Endothelial cell of umbilical vein (primary cell): ENCODE measurements around the gene EIF3K. TPM values are rescaled to one million over a fixed set of nuclear protein-coding genes. Genes with fewer than 3 reads are reported as not detected.

Source experiments
- BruUV-seq: library from RNA; stranded (reverse); fragments of 400-500 nt; replicated peaks from 2 replicates; lab custom pipeline; 2021; lab: Mats Ljungman, UMichigan
- CTCF ChIA-PET: fragments of 300-600, 350-600 bp; sonication (Branson Sonifier 250); formaldehyde crosslinking; loops from one replicate; lab custom pipeline; 2021; ENCODE audit warnings: antibody characterized with exemption, inconsistent platforms; lab: Charles Lee
- POLR2A ChIA-PET: fragments of 300-600, 350-600 bp; sonication (Branson Sonifier 250); formaldehyde crosslinking; loops from one replicate; lab custom pipeline; 2021; ENCODE audit warnings: antibody characterized with exemption, inconsistent platforms; lab: Charles Lee
- DNase-seq: peaks from one replicate; pipeline ENCODE4 v3.0.0-alpha.2; 2011; ENCODE audit warnings: low read depth, low spot score
- FAIRE-seq: peaks from 2 replicates; lab custom pipeline; 2011; peaks lifted over from hg19 to GRCh38; lab: Jason Lieb, UNC
- H2AFZ ChIP-seq: 2 replicates; pipeline ENCODE4 v1.6.0; 2012; ENCODE audit warnings: low read depth, low read length, control low read depth, inconsistent platforms
- H3K27ac ChIP-seq: 2 replicates; pipeline ENCODE4 v1.5.1; 2011; ENCODE audit warnings: low read depth, mild to moderate bottlenecking, control low read depth, low read length, moderate library complexity; ENCODE audit not compliant: insufficient read depth
- H3K27me3 ChIP-seq, 2 experiments: 2 replicates each; pipeline versions ENCODE4 v1.6.0 to v1.6.1; 2011; ENCODE audit warnings: low read length in 2 of 2, mixed read lengths in 1 of 2; ENCODE audit not compliant: control insufficient read depth in 2 of 2, insufficient read depth in 2 of 2
- H3K36me3 ChIP-seq, 2 experiments: 2 replicates in 1 of 2; 3 replicates in 1 of 2; pipeline ENCODE4 v1.5.1; 2011; ENCODE audit warnings: low read length in 2 of 2, mild to moderate bottlenecking in 1 of 2, moderate library complexity in 1 of 2; ENCODE audit not compliant: control insufficient read depth in 2 of 2, insufficient read depth in 2 of 2; ENCODE audit errors: extremely low read depth in 1 of 2
- H3K4me1 ChIP-seq: 3 replicates; pipeline ENCODE4 v1.5.1; 2011; ENCODE audit warnings: mild to moderate bottlenecking, low read length; ENCODE audit not compliant: control insufficient read depth, insufficient read depth; ENCODE audit errors: extremely low read depth
- H3K4me2 ChIP-seq: 2 replicates; pipeline ENCODE4 v1.6.1; 2011; ENCODE audit warnings: low read length, control low read depth, mixed read lengths; ENCODE audit not compliant: insufficient read depth
- H3K4me3 ChIP-seq, 3 experiments: fragments of 200-600 bp in 1 of 3; sonication (generic), shearing (Covaris generic) in 1 of 3; replicated peaks in 1 of 3; 2 replicates each; pipeline ENCODE4 v1.5.1; 2011 to 2016; ENCODE audit warnings: control low read depth in 3 of 3, low read length in 3 of 3, mild to moderate bottlenecking in 2 of 3, inconsistent platforms in 1 of 3, low read depth in 1 of 3, moderate library complexity in 1 of 3; ENCODE audit not compliant: insufficient read depth in 1 of 3
- H3K79me2 ChIP-seq: 2 replicates; pipeline ENCODE4 v1.6.0; 2012; ENCODE audit warnings: low read length, inconsistent platforms; ENCODE audit not compliant: control insufficient read depth, insufficient read depth
- H3K9ac ChIP-seq: replicated peaks from 2 replicates; pipeline ENCODE3; 2011; ENCODE audit warnings: low read length, control low read depth; ENCODE audit not compliant: insufficient read depth; ENCODE audit errors: extremely low read depth
- H3K9me1 ChIP-seq: replicated peaks from 3 replicates; pipeline ENCODE4 v1.6.0; 2011; ENCODE audit warnings: mild to moderate bottlenecking, low read length; ENCODE audit not compliant: control insufficient read depth, insufficient read depth; ENCODE audit errors: extremely low read depth
- H3K9me3 ChIP-seq: replicated peaks from 2 replicates; pipeline ENCODE4 v1.5.1; 2012; ENCODE audit warnings: low read length, inconsistent platforms; ENCODE audit not compliant: control insufficient read depth, insufficient read depth
- H4K20me1 ChIP-seq: replicated peaks from 2 replicates; pipeline ENCODE3; 2011; ENCODE audit warnings: mild to moderate bottlenecking, low read length; ENCODE audit not compliant: control insufficient read depth, insufficient read depth; ENCODE audit errors: extremely low read depth
- EZH2 ChIP-seq: IDR thresholded peaks from 2 replicates; pipeline ENCODE4 v1.6.1; 2012; ENCODE audit warnings: borderline replicate concordance, low read depth, mild to moderate bottlenecking, moderate library complexity, low read length, inconsistent platforms; ENCODE audit not compliant: severe bottlenecking
- GATA2 ChIP-seq: IDR thresholded peaks from 2 replicates; pipeline ENCODE4 v1.7.0; 2011; ENCODE audit warnings: low read depth, mild to moderate bottlenecking, moderate library complexity, mixed read lengths, low read length; ENCODE audit not compliant: insufficient read length, insufficient read depth
- POLR2A ChIP-seq: IDR thresholded peaks from 2 replicates; pipeline ENCODE4 v1.6.1; 2012; ENCODE audit warnings: low read depth, mild to moderate bottlenecking, control low read depth, low read length
- POLR2AphosphoS5 ChIP-seq: IDR thresholded peaks from 2 replicates; pipeline ENCODE4 v1.6.1; 2012; ENCODE audit warnings: low read depth, mild to moderate bottlenecking, control low read depth, low read length, moderate library complexity; ENCODE audit not compliant: insufficient read depth
- dilution Hi-C: fragments of 300-500 bp; cut with MboI; formaldehyde crosslinking; loops from one replicate; pipeline ENCODE4 v1.15.0; 2019; ENCODE audit warnings: low sequenced_read_pairs; ENCODE audit not compliant: extremely low pct_ligation_motif_present
- intact Hi-C: fragments of 100-400 bp; cut with micrococcal nuclease; formaldehyde crosslinking; loops from one replicate; pipeline ENCODE4 v1.10.0; 2022
- polyA plus RNA-seq, 4 experiments: library from polyadenylated mRNA; depleted of rRNA in 3 of 4; stranded (reverse) in 3 of 4; unstranded in 1 of 4; fragments of >200 nt; gene quantifications; 2 replicates each; pipeline versions ENCODE4 v1.2.1 to v1.2.3, GENCODE V29; 2011 to 2012; ENCODE audit warnings: missing spikeins in 1 of 4
- total RNA-seq: library from RNA; stranded (reverse); gene quantifications from 2 replicates; pipeline ENCODE4 v1.2.3, GENCODE V29; 2021

The EIF3K gene
- total and polyA plus RNA-seq, 2 donors (not counting 3 experiments of a cell fraction or from before 2014, with no cell fraction given): 267 to 584 TPM

- no peak overlapping the region for H3K4me3 ChIP-seq
- BruUV-seq: no TSS peak
- peak overlapping the region; percentile 95 for H3K27ac ChIP-seq
- peak; percentile 58 for DNase-seq
- H3K4me2 ChIP-seq: peak overlapping the region; percentile 63
- ChIA-PET CTCF (interaction anchor here (0.5 to 3.6 kb wide), 11 partner anchors 9 to 675 kb away, joined by 3 to 13 read pairs (median 4); partner anchors contain the start of gene ACTN4), POLR2A (interaction anchor here (0.5 to 2.0 kb wide), 2 partner anchors 13 to 20 kb away, joined by 3 to 9 read pairs; partner anchors contain the start of gene ACTN4)
- peak; percentile 77 for FAIRE-seq
- peaks cover 82% of the 10 kb centered on the region for H3K4me1 ChIP-seq
- H2AFZ ChIP-seq: no peak overlapping the region
- H3K9me1 ChIP-seq: no peaks in the 10 kb centered on the region
- dilution Hi-C loops (no loop called here), intact Hi-C loops (no loop called here)
- H3K9ac ChIP-seq: peak overlapping the region; percentile 77
- H3K9me3 ChIP-seq: no peaks in the 10 kb centered on the region
- H4K20me1 ChIP-seq: no peaks in the 10 kb centered on the region
- H3K79me2 ChIP-seq: peaks cover 99% of the 10 kb centered on the region
- no peaks in the 10 kb centered on the region for H3K27me3 ChIP-seq
- TF ChIP-seq POLR2AphosphoS5: peak; percentile 18
- TF ChIP-seq POLR2A: no peak
- no peaks in the 10 kb centered on the region for H3K36me3 ChIP-seq
Observed at GRCh38 chr19:38667661-38668171, 48.7 kb downstream of the EIF3K start.

GRCh38 chr19:38669552-38669951 is 50.6 kb downstream of the EIF3K start:
- ChIA-PET POLR2A (interaction anchor here (1.2 kb wide), 1 partner anchor 10 kb away, joined by 3 read pairs; no protein-coding TSS in a partner anchor), CTCF (interaction anchor here (0.7 to 1.6 kb wide), 4 partner anchors 8 to 35 kb away, joined by 3 to 5 read pairs (median 4); no protein-coding TSS in a partner anchor)
- no TSS peak for BruUV-seq
- dilution Hi-C loops: no loop called here
- no peak for FAIRE-seq
- no peak overlapping the region for H2AFZ ChIP-seq
- H3K27ac ChIP-seq: no peak overlapping the region
- TF ChIP-seq GATA2 (no peak), EZH2 (no peak), POLR2A (no peak)
- no peak for DNase-seq
- H3K9me1 ChIP-seq: no peaks in the 10 kb centered on the region
- no peaks in the 10 kb centered on the region for H3K36me3 ChIP-seq
- no peak overlapping the region for H3K4me3 ChIP-seq
- H3K27me3 ChIP-seq: no peaks in the 10 kb centered on the region
- no peak overlapping the region for H3K9ac ChIP-seq
- H3K4me2 ChIP-seq: no peak overlapping the region
- peaks cover 93% of the 10 kb centered on the region for H3K79me2 ChIP-seq
- no peaks in the 10 kb centered on the region for H4K20me1 ChIP-seq
- intact Hi-C loops: no loop called here
- peaks cover 67% of the 10 kb centered on the region for H3K4me1 ChIP-seq
- no peaks in the 10 kb centered on the region for H3K9me3 ChIP-seq
